ENCODE results near the gene CRISPLD2. TPM values are rescaled to one million over a fixed set of nuclear protein-coding genes. Genes with fewer than 3 reads are reported as not detected.
"Not testable (repeated sequence)": the region's sequence is repeated elsewhere in the genome, so short reads cannot be mapped to it uniquely, and the experiment has no call there.

CRISPLD2 gene
- polyA plus RNA-seq, 2 donors = 3.7 to 8.8 TPM

GRCh38 chr16:84938616-84939015, 118.8 kb downstream of the CRISPLD2 start:
- not testable (repeated sequence) for H3K27me3 ChIP-seq (ENCODE audit: control insufficient read depth in 1 of 2, insufficient read depth in 2 of 2, low read length in 2 of 2); H3K36me3 ChIP-seq (ENCODE audit: control insufficient read depth in 2 of 2, insufficient read depth in 2 of 2, low read length in 1 of 2); H3K9me3 ChIP-seq (ENCODE audit: control insufficient read depth in 2 of 2, insufficient read depth in 1 of 2, low read depth in 1 of 2, low read length in 1 of 2); H3K4me3 ChIP-seq (ENCODE audit: low read depth in 1 of 2, low read length in 2 of 2); H3K4me1 ChIP-seq (ENCODE audit: control insufficient read depth in 2 of 2, insufficient read depth in 2 of 2, low read length in 1 of 2); H3K27ac ChIP-seq (ENCODE audit: low read depth in 2 of 2, low read length in 1 of 2)
- WGBS, 2 donors = 82 to 85% methylated on average over 6 of the region's 6 CpGs

DNA sequence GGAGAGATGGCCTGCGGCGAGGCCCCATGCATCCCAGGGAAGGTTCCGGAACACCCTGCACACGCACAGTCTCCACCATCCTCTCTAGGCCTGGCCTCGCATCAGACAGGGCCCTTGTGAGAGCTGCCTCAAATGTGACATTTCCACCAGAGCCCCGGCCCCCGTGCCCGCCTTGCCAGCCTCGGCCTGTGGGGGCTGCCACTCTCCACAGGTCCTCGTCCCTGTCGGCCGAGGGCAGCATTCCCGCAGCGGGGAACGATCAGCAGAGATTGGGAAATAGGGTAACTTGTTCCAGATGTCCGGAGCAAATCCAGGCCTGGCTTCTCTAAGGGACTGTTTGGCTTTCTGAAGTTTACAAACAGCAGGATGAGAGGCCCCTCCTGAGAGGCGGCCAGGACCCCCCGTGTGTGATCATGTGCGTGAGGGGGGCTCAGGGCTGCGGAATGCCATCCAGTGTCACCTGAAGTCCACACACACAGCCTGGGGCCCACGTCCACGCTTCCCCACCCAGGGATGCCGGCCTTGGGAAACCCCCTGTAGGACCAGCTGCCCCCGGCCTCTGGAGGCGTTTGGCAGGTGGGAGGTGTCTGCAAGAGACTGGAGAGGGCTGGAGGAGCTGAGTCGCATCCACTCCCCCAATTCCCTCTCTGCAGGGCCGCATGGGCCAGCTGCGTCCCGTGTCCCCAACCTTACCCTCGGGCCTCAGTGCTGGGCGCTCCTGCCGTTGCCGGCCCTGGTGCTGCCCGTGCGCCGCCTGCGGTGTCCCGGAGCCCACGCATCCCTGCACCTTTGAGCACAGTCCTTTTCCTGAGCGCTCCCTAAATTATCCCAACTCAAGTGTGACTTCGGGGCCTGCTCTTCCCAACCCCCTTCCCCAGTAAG, 121.1 kb downstream of the CRISPLD2 start:
- 78 to 84% methylated on average over 40 to 41 of the region's 41 CpGs for WGBS, 2 donors
- H3K9me3 ChIP-seq (ENCODE audit: control insufficient read depth in 2 of 2, insufficient read depth in 1 of 2, low read depth in 1 of 2, low read length in 1 of 2) = no peaks in the 10 kb centered on the region

DNA sequence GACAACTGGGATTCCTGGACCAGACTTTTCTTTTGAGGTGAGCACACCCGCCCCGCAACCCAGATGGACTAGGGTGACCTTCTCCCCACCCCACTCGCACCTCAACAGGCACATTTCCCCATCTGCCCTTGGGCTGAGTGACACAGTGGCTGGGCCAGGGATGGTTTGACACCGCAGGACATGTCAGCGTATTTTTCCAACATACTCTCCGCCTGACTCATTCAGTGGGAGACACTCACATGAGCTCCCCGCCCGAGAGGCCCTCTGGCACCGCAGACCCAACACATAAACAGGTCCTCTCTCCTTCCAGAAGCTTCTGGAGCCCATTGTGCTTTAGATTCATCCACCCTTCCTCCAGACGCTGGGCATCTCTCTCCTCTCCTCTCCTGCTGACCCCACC, 122.1 kb downstream of the CRISPLD2 start:
- no peaks in the 10 kb centered on the region for H3K27me3 ChIP-seq (ENCODE audit: control insufficient read depth in 1 of 2, insufficient read depth in 2 of 2, low read length in 2 of 2)
- H3K4me1 ChIP-seq (ENCODE audit: control insufficient read depth in 2 of 2, insufficient read depth in 2 of 2, low read length in 1 of 2) = no peaks in the 10 kb centered on the region
- no peaks in the 10 kb centered on the region for H3K9me3 ChIP-seq (ENCODE audit: control insufficient read depth in 2 of 2, insufficient read depth in 1 of 2, low read depth in 1 of 2, low read length in 1 of 2)
- no peaks in the 10 kb centered on the region for H3K36me3 ChIP-seq (ENCODE audit: control insufficient read depth in 2 of 2, insufficient read depth in 2 of 2, low read length in 1 of 2)
- no peak overlapping the region for H3K4me3 ChIP-seq (ENCODE audit: low read depth in 1 of 2, low read length in 2 of 2)
- H3K27ac ChIP-seq (ENCODE audit: low read depth in 2 of 2, low read length in 1 of 2) = no peak overlapping the region
- 84% methylated on average over 10 of the region's 10 CpGs for WGBS, 2 donors

More for the DNA sequence above, 121.1 kb downstream of the CRISPLD2 start:
- Histone ChIP-seq H3K4me3 (ENCODE audit: low read depth in 1 of 2, low read length in 2 of 2) (no peak overlapping the region), H3K4me1 (ENCODE audit: control insufficient read depth in 2 of 2, insufficient read depth in 2 of 2, low read length in 1 of 2) (no peaks in the 10 kb centered on the region), H3K36me3 (ENCODE audit: control insufficient read depth in 2 of 2, insufficient read depth in 2 of 2, low read length in 1 of 2) (no peaks in the 10 kb centered on the region), H3K27me3 (ENCODE audit: control insufficient read depth in 1 of 2, insufficient read depth in 2 of 2, low read length in 2 of 2) (no peaks in the 10 kb centered on the region), H3K27ac (ENCODE audit: low read depth in 2 of 2, low read length in 1 of 2) (no peak overlapping the region)

DNA sequence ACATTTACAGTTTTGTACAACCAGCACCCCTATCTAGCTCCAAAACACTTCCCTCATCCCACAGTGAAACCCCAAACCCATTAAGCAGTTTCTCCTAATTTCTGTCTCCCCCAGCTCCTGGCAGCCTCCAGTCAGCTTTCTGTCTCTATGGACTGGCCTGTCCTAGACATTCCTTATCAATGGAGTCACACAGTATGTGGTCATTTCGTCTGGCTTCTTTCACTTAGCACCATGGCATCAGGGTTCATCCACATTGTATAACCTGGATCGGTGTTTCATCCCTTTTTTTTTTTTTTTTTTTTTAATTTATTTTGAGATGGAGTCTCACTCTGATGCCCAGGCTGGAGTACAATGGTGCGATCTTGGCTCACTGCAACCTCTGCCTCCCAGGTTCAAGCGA, 123.0 kb downstream of the CRISPLD2 start:
- H3K36me3 ChIP-seq (ENCODE audit: control insufficient read depth in 2 of 2, insufficient read depth in 2 of 2, low read length in 1 of 2) = no peaks in the 10 kb centered on the region
- H3K9me3 ChIP-seq (ENCODE audit: control insufficient read depth in 2 of 2, insufficient read depth in 1 of 2, low read depth in 1 of 2, low read length in 1 of 2) = no peaks in the 10 kb centered on the region
- 90 to 91% methylated on average over 4 of the region's 4 CpGs for WGBS, 2 donors
- no peak overlapping the region for H3K4me3 ChIP-seq (ENCODE audit: low read depth in 1 of 2, low read length in 2 of 2)
- no peak overlapping the region for H3K27ac ChIP-seq (ENCODE audit: low read depth in 2 of 2, low read length in 1 of 2)
- no peaks in the 10 kb centered on the region for H3K4me1 ChIP-seq (ENCODE audit: control insufficient read depth in 2 of 2, insufficient read depth in 2 of 2, low read length in 1 of 2)
- no peaks in the 10 kb centered on the region for H3K27me3 ChIP-seq (ENCODE audit: control insufficient read depth in 1 of 2, insufficient read depth in 2 of 2, low read length in 2 of 2)

GRCh38 chr16:84943620-84944019, 123.8 kb downstream of the CRISPLD2 start:
- H3K36me3 ChIP-seq (ENCODE audit: control insufficient read depth in 2 of 2, insufficient read depth in 2 of 2, low read length in 1 of 2) = no peaks in the 10 kb centered on the region
- no peaks in the 10 kb centered on the region for H3K9me3 ChIP-seq (ENCODE audit: control insufficient read depth in 2 of 2, insufficient read depth in 1 of 2, low read depth in 1 of 2, low read length in 1 of 2)
- H3K27me3 ChIP-seq (ENCODE audit: control insufficient read depth in 1 of 2, insufficient read depth in 2 of 2, low read length in 2 of 2) = no peaks in the 10 kb centered on the region
- no peak overlapping the region for H3K4me3 ChIP-seq (ENCODE audit: low read depth in 1 of 2, low read length in 2 of 2)
- H3K4me1 ChIP-seq (ENCODE audit: control insufficient read depth in 2 of 2, insufficient read depth in 2 of 2, low read length in 1 of 2) = no peaks in the 10 kb centered on the region
- no peak overlapping the region for H3K27ac ChIP-seq (ENCODE audit: low read depth in 2 of 2, low read length in 1 of 2)
- 80 to 82% methylated on average over 4 of the region's 4 CpGs for WGBS, 2 donors

- Histone ChIP-seq H3K9me3 (ENCODE audit: control insufficient read depth in 2 of 2, insufficient read depth in 1 of 2, low read depth in 1 of 2, low read length in 1 of 2) (no peaks in the 10 kb centered on the region), H3K4me3 (ENCODE audit: low read depth in 1 of 2, low read length in 2 of 2) (no peak overlapping the region), H3K27me3 (ENCODE audit: control insufficient read depth in 1 of 2, insufficient read depth in 2 of 2, low read length in 2 of 2) (no peaks in the 10 kb centered on the region), H3K36me3 (ENCODE audit: control insufficient read depth in 2 of 2, insufficient read depth in 2 of 2, low read length in 1 of 2) (no peaks in the 10 kb centered on the region), H3K27ac (ENCODE audit: low read depth in 2 of 2, low read length in 1 of 2) (no peak overlapping the region), H3K4me1 (ENCODE audit: control insufficient read depth in 2 of 2, insufficient read depth in 2 of 2, low read length in 1 of 2) (peaks cover 0 to 2% of the 10 kb centered on the region in 2 donors)
- 44 to 46% methylated on average over 9 of the region's 9 CpGs for WGBS, 2 donors
Observed at GRCh38 chr16:84947022-84947421, 127.2 kb downstream of the CRISPLD2 start.

DNA sequence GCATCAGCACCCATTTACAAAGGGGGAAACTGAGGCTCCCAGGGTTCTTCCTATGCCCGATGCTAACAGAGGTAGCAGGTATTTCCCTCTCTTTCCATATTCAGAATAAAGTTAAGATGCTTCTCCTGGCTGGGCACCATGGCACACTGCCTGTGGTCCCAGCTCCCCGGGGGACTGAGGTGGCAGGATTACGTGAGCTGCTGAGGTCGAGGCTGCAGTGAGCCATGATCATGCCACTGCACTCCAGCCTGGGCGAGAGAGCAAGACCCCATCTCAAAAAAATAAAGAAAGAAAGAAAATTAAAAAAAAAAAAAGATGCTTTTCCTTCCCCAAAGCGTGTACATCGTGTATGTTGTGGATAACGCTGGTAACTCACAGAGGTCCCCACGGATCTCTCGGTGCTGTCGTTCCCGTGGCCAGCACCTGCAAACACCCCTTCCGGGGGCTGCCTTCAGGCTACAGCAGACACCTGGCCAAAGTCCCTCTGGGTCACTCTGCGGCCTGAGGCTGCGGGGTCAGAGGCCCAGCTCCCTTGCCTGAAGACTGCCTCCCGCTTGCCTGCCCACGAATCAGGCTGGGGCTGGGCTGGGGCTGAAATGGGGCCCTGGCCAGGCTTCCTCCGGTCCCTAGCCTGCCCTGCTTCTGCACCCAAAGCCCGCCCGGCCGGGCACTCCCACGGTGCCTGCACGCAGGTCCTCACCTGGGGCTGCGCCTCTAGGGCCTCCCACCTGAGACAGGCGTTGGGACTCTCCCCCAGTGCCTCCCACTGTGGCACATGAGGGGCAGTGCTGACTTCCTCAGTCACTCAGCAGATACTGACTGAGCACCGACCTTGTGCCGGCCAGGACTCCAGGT, 128.4 kb downstream of the CRISPLD2 start:
- 77 to 85% methylated on average over 27 of the region's 27 CpGs for whole genome bisulfite sequencing, 2 donors
- H3K36me3 ChIP-seq (ENCODE audit: control insufficient read depth in 2 of 2, insufficient read depth in 2 of 2, low read length in 1 of 2) = no peaks in the 10 kb centered on the region
- H3K9me3 ChIP-seq (ENCODE audit: control insufficient read depth in 2 of 2, insufficient read depth in 1 of 2, low read depth in 1 of 2, low read length in 1 of 2) = no peaks in the 10 kb centered on the region
- no peak overlapping the region for H3K27ac ChIP-seq (ENCODE audit: low read depth in 2 of 2, low read length in 1 of 2)
- peaks cover 0 to 2% of the 10 kb centered on the region in 2 donors for H3K4me1 ChIP-seq (ENCODE audit: control insufficient read depth in 2 of 2, insufficient read depth in 2 of 2, low read length in 1 of 2)
- no peaks in the 10 kb centered on the region for H3K27me3 ChIP-seq (ENCODE audit: control insufficient read depth in 1 of 2, insufficient read depth in 2 of 2, low read length in 2 of 2)
- H3K4me3 ChIP-seq (ENCODE audit: low read depth in 1 of 2, low read length in 2 of 2) = no peak overlapping the region

DNA sequence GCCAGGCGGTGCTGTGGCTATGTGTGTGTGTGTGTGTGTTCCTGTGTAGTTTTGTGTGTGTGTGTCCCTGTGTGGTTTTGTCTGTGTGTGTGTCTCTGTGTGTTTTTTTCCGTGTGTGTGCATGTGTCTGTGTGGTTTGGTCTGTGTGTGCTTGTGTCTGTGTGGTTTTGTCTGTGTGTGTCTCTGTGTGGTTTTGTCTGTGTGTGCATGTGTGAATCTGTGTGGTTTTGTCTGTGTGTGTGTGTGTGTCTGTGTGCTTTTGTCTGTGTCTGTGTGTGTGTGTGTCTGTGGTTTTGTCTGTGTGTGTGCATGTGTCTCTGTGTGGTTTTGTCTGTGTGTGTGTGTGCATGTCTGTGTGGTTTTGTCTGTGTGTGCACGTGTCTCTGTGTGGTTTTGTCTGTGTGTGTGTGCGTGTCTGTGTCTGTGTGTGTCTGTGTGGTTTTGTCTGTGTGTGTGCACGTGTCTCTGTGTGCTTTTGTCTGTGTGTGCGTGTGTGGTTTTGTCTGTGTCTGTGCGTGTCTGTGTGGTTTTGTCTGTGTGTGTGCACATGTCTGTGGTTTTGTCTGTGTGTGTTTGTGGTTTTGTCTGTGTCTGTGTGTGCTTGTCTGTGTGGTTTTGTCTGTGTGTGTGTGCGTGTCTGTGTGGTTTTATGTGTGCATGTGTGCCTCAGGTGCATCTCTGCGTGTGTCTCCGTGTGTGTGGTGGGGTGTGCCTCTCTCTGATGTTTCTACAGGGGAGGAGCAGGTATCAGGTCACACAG, 129.2 kb downstream of the CRISPLD2 start:
- no peaks in the 10 kb centered on the region for H3K9me3 ChIP-seq (ENCODE audit: control insufficient read depth in 2 of 2, insufficient read depth in 1 of 2, low read depth in 1 of 2, low read length in 1 of 2)
- peaks cover 0 to 2% of the 10 kb centered on the region in 2 donors for H3K4me1 ChIP-seq (ENCODE audit: control insufficient read depth in 2 of 2, insufficient read depth in 2 of 2, low read length in 1 of 2)
- H3K27me3 ChIP-seq (ENCODE audit: control insufficient read depth in 1 of 2, insufficient read depth in 2 of 2, low read length in 2 of 2) = no peaks in the 10 kb centered on the region
- WGBS, 2 donors = 61 to 70% methylated on average over 10 of the region's 10 CpGs
- H3K4me3 ChIP-seq (ENCODE audit: low read depth in 1 of 2, low read length in 2 of 2) = no peak overlapping the region
- H3K27ac ChIP-seq (ENCODE audit: low read depth in 2 of 2, low read length in 1 of 2) = no peak overlapping the region
- no peaks in the 10 kb centered on the region for H3K36me3 ChIP-seq (ENCODE audit: control insufficient read depth in 2 of 2, insufficient read depth in 2 of 2, low read length in 1 of 2)

GRCh38 chr16:84949772-84950436, 130.1 kb downstream of the CRISPLD2 start:
- no peaks in the 10 kb centered on the region for H3K9me3 ChIP-seq (ENCODE audit: control insufficient read depth in 2 of 2, insufficient read depth in 1 of 2, low read depth in 1 of 2, low read length in 1 of 2)
- no peak overlapping the region for H3K4me3 ChIP-seq (ENCODE audit: low read depth in 1 of 2, low read length in 2 of 2)
- WGBS, 2 donors = 78 to 80% methylated on average over 10 of the region's 10 CpGs
- no peaks in the 10 kb centered on the region for H3K27me3 ChIP-seq (ENCODE audit: control insufficient read depth in 1 of 2, insufficient read depth in 2 of 2, low read length in 2 of 2)
- H3K4me1 ChIP-seq (ENCODE audit: control insufficient read depth in 2 of 2, insufficient read depth in 2 of 2, low read length in 1 of 2) = peaks cover 0 to 2% of the 10 kb centered on the region in 2 donors
- H3K36me3 ChIP-seq (ENCODE audit: control insufficient read depth in 2 of 2, insufficient read depth in 2 of 2, low read length in 1 of 2) = no peaks in the 10 kb centered on the region
- no peak overlapping the region for H3K27ac ChIP-seq (ENCODE audit: low read depth in 2 of 2, low read length in 1 of 2)
